NCI-H1417 (cell line): ENCODE results near the gene CPXM1.
A peak's percentile ranks its signal among the peaks of the same experiment; 100 is the strongest.
"Not testable (repeated sequence)": the region's sequence is repeated elsewhere in the genome, so short reads cannot be mapped to it uniquely, and the experiment has no call there.

Experiments
- DNase-seq, 3 experiments: peaks; one replicate each; lab custom pipeline; 2025; lab: John Stamatoyannopoulos, UW

The CPXM1 gene

DNA sequence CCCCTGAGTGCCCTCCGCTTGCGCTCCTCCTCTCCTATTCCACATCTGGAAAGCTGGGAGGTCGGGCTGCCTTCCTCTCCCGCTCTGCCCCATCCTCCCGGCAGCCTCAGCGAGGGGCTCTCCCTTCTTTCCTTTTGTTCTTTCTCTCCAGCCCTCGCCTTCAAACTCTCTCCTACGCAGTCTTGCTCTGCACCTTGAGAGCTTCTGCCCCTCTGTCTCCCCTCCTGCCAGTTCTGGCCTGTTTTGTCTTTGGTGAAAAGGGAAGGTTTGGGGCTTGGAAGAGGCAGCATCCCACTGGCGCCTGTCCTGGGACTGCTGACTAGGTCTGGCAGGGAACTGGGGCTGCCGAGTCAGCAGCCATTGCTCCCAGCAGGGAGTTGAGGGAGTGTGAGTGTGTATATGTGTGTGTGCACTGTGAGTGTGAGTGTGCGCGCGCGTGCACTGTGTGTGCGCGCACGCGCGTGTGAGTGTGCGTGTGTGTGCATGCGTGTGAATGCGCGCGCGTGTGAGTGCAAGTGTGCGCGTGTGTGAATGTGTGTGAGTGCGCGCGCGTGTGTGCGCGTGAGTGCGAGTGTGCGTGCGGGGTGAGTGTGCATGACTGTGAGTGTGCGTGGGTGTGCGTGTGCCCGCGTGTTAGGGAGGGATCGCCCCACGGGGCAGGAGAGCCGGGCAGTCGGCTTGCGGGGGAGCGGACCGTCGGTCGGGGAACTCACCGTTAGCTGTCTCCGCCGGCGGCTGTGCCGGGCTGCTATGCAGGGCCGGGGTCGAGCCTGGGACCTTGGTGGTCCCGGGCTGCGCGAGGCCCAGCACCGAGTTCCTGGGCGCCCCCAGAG, 523 bp downstream of the CPXM1 start:
- DNase-seq = peak in 2 of 3 experiments; percentile 46 to 62

DNA sequence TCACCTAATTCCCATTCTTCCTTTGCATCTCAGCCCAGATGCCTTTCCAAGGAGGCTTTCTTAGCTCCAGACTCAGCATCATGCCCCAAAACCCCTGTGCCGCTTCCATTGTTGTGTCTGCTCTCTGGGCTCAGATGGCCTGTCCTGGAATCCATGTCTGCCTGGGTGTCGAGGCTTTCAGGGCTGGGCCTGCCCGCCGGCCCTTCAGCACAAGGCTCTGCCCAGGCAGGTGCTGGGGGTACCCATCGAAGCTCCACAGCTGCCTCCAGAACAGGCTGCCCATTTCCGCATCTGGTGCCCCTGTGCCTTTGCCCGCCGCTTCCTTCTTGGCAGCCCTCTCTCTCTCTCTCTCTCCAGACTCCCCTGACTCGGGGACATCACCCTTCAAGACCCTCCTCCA, 1.2 kb downstream of the CPXM1 start:
- no peak for DNase-seq

DNA sequence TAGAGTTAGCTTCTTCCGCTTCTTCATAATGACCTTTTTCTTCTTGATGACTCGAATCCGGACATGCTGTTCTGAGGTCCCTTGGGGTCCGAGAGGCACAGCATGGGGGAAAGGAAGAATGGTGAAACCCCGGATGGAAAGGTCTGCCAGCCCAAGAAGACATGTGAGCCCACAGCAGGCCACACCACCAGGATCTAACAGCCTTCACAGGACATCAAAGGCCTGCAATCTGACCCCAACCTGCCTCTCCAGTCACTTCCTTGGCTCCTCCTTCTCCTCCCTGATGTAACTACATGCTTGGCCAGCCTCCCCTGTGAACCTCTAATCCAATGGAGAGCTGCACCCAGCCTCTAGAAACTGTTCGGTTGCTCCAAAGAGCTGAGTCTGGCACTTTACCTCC, 1.6 kb downstream of the CPXM1 start:
- DNase-seq = no peak

DNA sequence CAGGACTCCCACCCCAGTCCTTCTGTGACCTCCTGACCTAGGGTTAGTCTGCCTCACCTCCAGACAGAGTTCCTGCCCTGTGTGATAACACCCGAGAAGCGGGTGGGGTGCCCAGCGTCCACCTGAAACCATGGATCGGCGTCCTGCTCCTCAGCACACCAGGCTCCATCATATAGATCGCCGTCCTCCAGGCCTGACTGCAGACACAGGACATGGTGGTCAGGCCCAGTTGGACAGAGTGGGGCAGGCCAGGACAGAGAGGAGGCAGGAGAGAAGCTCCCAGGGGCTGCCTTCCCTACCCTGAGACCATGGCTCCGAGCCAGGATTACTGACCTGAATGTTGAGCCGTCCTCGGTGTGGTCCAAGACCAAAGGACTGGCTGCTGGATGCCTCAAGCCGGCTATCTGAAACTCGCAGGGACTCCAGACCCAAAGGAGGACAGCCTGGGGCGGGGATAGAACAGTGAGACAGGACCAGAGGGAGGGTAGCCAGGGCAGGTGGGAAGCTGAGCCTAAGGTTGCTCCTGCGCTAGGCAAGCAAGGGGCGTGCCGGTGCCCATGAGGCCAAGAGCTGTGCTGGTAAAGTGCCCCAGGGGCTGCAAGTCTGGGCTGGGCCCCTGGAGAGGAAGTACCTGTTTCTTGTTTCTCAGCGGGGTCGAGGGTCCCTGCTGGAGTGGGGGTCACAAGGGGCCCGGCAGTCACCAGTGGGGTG, 2.2 kb downstream of the CPXM1 start:
- no peak for DNase-seq

DNA sequence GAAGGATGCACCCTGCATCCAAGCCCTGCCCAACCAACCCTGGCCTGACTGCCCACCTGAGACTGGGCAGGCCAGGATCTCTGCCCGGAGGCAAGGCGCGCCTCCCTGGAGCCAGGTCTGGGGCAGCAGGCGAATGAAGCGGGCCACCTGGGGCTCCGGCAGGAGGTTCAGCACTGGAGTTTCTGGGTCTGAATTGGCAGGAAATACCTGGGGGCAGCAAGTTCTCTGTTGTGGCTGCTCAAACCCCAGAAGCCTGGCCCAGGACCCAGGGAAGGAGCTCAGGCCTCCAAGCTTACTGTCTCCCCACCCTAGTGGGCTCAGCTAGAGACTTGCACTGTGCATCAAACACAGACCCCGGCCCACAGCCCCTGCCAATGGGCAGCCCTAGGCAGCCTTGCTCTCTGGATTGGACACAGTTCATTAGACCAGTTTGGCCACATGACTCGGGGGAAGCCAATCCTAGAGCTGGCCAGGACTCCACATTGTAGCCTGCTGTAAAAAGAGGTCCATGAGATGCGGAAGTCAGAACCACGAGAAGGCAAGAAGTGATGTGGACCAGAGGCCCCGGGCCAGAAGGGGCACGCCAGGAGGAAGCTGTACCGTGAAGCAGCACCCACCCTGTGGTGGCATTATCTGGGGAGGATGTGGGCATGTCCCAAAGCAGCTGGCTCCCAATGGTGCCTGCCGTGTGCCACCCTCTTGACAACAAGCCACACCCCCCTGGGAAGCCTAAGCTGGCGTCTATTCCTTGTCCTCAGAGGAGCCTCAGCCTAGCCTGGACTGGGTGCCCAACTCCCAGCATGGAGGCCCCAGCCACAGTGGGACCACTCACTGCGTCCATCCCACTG, 3.1 kb downstream of the CPXM1 start:
- no peak for DNase-seq

DNA sequence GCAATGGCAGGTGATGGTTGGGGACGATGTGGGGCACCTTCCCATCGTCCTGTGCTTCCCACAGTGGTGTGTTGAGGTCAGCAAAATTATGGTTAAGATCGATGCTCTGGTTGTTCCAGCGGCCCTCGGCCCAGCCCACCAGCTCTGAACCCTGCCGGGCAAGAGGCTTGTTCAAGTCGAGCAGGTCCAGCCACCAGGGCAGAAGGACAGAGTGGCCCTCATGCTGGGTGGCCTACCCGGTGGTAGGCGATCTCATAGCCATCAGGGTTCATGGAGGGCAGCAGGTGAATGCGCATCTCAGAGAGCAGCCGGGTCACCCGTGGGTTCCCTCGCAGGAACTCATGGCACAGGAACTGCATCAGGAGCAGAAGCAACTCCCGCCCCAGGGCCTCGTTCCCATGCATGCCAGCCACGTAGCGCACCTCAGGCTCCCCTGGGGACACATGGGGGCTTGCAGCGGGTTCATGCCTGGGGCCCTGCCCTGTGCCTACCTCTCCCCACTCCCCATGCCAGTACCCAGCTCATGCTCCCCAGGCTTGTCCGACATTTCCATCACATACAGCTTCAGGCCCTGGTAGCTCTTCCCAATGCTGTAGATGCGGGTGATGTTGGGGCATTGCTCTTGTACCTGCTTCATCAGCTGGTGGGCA, 4.3 kb downstream of the CPXM1 start:
- DNase-seq = no peak

DNA sequence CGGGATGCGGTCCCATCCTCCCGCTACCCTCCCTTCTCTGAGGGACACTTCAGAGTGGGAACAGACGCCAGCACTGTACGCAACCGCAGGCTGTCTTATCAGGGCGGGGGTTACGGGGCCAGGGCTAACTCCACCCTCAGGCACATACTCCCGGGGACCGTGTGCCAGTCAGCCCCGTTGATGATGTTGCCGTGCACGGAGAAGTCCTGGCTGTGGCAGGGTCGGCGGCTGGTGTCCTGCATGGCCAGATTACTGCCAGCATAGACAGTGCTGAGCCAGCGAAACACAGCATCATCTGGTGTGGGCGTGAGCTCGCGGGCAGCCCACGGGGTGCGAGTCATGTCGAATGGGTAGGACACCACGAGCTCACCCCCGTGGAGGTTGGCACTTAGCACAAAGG, 5.0 kb downstream of the CPXM1 start:
- DNase-seq = no peak

DNA sequence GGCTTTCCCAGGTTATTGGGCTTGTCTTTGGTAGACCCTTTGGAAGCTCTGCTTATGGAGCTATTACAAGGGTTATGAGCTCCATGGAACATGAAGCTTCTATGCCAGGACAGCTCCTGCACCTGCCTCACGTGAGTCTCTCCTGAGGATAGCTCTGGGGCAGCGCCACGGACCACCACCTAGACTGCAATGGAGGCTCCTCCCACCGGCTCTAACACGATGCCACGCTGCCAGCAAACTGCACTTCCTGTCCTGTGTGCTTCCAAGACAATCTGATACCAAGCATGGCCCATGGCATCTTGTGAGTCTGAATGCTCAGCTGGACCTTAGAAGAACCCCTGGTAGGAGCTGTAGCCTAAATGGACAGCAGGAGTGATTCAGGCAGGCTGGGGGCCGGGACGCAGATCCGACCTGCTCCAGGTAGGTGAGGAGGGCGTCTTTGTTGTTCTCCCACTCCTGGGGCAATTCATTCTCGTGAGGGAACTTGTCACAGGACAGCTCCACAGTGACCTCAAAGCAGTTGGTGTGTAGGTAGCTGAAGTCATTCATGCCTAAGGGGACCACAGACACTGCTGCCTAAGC, 5.5 kb downstream of the CPXM1 start:
- DNase-seq = no peak

DNA sequence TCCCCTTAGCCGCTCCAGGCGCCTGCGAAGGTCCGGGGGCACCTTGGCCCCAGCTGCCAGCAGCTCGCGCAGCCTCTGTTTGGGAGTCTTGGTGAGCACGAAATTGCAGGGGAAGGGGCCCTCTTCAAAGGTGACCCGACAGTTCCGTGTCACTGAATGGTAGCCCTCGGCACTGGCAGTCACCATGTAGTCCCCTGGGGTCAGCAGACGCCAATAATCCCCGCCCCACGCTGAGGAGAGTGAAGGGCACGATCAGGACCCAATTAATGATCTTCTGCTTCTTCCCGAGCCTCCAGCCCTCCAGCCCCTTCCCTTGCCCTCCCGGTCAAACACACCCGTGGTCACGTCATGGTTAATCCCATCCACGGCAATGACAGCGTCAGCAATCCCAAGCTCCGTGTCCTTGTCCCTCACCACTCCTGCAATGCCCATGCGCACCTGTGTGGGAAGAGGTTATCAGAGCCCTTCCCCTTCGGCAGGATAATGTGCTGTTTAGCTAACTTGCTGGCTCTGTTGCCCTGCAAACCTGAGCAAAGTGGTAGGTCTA, 6.2 kb downstream of the CPXM1 start:
- no peak for DNase-seq

DNA sequence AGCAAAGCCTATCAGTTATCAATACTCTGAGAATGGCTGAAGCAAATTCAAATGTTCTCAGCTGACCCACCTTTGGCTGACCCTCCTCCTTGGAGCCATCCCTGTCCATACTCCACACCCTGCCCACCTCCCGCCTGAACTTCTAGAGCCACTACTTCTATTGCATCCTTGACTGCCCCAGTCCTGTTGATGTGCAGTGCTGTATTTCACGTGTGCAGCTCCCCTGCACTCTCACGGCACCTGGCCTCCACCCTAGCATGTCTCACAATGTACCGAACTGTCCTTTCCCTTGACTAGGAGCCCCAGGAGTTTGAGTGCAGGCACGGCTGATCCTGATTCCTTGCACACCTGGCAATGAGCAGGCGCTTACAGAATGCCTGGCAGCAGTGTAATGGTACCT, 7.0 kb downstream of the CPXM1 start:
- DNase-seq = no peak

DNA sequence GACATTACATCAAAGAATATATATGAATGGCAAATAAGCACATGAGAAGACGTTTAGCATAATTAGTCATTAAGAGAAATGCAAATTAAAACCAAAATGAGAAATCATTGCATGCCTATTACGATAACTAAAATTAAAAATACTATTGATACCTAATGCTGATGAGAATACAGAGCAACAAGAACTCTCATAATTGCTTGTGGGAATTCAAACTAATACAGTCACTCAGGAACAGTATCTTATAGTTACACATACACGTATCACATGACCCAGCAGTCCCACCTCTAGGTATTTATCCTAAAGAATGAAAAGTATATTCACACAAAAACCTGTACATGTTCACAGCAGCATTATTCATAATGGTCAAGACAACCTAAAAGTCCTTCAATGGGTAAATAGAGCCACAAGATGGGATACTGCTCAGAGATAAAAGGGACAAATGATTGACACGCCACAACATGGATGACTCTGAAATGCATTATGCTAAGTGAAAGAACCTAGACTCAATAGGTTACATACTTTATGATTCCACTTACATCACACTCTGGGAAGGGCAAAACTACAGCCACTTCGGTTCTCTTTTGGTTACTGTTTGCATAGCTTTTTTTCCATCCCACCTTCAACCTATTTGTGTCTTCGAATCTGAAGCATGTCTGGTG, 16.4 kb downstream of the CPXM1 start:
- no peak for DNase-seq

DNA sequence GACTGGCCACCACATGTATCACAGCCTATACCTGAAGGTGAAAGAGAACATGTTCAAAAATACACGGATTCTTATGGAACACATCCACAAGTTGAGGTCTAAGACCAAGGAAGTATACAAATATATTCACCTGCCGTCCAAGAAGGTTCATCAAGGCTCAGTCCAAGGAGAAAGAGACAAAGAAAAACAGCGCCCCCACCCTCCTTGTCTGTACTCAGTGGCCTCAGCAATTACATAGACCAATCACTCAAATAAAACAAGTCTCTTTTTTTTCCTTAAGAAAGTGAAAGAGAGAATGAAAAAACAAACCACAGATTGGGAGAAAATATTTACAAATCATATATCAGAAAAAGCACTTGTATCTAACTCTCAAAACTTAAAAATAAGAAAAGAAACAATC, 19.5 kb downstream of the CPXM1 start:
- DNase-seq = no peak

DNA sequence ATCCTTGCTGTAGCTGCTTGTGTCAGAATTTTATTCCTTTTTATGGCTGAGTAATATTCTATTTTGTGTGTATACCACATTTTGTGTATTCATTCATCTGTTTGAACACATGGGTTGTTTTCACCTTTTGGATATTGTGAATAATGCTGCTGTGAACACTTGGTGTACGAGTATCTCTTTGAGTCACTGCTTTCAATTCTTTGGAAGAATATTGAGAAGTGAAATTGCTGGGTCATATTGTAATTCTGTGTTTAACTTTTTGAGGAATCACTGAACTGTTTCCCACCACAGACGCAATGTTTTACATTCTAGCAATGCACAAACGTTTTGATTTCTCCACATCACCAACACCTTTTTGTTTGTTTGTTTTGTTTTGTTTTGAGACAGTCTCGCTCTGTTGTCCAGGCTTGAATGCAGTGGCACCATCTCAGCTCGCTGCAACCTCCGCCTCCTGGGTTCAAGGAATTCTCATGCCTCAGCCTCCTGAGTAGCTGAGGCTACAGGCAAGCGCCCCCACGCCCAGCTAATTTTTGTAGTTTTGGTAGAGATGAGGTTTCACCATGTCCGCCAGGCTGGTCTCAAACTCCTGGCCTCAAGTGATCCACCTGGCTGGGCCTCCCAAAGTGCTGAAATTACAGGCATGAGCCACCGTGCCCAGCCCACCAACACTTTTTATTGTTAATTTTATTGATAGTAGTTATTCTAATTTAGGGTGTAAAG, 21.7 kb downstream of the CPXM1 start:
- no peak for DNase-seq

DNA sequence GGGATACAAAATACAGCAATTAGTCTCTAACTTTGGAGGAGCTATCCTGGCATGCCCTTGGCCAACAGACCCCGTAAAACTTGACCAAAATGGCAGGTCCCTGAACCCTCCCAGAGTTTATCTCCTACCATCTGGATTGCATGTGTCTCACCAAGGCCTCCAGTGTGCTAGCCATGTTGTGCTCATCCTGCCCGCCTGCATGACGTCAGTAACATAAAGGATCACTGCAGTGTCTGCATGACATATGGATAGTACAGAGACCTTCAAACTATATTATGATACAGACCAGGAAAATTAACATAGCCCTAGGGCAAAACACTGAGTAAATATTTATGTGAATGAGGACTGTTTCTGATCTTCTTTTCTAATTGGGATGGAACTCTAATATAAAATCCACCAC, 25.3 kb downstream of the CPXM1 start:
- no peak for DNase-seq

DNA sequence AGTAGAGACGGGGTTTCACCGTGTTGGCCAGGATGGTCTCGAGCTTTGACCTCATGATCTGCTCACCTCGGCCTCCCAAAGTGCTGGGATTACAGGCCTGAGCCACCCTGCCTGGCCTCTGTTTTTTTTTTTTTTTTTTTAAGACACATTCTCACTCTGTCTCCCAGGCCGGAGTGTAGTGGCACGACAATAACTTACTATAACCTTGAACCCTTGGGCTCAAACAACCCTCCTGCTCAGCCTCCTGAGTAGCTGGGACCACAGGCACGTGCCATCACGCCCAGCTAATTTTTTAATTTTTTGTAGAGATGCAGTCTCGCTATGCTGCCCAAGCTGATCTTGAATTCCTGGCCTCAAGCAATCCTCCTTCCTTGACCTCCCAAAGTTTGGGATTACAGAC, 26.6 kb downstream of the CPXM1 start:
- no peak for DNase-seq

DNA sequence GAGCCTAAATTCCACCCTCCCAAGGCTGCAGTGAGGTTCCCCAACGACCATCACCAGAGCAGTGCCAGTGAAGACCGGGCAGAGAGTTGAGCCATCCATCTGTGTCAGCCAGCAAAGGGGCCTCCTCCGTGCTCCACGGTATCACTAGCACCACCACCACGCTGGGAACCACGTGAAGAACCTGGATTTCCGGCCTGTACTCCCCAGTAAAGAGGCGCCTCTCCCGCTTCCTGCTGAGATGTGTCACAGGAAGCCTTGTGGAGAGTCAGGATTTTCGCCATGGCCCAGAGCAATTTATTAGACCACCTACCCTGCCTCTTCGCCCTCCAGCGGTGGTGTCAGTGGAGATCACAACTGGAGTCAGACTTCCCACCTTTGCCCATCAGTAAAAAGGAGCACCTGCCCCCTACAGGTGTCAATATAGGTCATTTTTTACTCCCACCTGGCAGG, 28.8 kb downstream of the CPXM1 start:
- peak in 2 of 3 experiments; percentile 45 to 55 for DNase-seq

DNA sequence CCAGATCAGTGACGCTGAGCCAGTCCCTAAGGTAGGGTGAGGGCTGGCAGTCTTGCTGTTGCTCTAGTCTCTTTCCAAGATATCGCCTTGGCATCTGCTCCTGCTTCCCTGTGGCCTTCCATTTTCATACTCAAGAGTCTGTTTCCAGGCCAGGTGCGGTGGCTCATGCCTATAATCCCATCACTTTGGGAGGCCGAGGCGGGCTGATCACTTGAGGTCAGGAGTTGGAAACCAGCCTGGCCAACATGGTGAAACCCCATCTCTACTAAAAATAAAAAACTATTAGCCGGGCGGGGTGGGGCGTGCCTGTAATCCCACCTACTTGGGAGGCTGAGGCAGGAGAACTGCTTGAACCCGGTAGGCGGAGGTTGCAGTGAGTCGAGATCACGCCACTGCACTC, 30.3 kb downstream of the CPXM1 start:
- DNase-seq = not testable (repeated sequence)

DNA sequence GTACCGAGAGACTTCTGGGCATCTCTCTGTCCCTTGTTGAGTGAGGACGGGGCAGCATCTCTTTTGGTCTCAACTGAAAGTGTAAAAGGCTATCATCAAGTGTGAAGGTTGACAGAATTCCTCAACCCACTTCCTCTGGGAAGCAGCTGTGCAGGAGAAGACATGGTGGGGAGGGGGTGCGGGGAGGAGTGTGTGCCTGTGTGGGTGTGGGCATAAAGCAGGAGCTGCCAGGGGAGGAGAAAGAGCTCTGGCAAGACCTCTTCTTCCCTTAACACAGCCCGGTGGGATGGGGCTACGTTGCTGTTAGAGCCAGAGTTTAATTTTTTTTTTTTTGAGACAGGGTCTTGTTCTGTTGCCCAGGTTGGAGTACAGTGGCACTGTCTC, 31.8 kb downstream of the CPXM1 start:
- no peak for DNase-seq

DNA sequence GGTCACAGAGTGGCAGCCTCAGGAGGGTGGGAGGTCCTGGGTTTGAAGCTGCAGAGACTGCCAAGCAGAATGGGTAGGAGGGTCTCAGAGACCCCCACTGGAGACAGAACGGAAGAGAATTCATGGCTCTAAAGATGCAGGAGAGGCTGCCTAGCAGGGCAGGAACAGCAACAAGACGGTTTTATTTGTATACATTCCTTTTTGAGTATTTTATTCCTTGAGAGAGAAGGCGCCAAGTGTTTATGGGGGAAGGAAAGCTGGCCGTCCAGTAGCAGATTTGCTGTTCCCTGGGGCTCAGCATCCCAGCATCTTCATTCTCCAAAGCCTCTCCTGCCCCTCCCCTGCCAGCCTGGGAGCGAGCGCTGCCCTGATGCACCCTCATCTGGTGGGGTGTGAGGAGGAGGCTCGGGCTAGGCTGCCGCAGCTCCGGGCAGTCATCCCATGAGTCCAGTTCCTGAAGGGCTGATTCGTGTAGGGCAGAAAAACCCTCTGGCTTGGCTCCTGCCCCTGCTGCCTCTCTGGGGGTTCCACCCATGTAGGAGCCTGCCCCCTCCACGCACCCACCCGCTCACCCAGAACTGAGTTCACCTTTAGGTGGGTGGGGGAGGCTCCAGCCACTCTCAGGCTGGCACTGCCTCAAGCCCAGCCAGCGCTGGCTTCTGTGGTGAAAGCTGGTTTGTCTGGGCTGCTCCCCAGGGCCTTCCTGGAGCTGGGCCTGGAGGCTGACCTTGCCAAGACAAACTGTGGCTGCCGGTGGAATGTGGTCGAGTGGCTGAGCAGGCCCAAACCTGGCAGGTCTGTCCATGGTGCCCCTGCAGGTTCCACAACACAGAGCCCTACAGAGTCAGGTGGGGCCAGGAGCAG, 32.4 kb downstream of the CPXM1 start:
- DNase-seq = no peak
